ENCODE results near the gene RNF208.

The RNF208 gene

GRCh38 chr9:137269231-137269772 lies 47.3 kb upstream of the RNF208 start:
- TF ChIP-seq EZH2phosphoT487 (IDR thresholded peaks at IDR 0.05; ENCODE audit: borderline replicate concordance) (no peak), CTCF (conservative IDR thresholded peaks at IDR 0.05; ENCODE audit: low read length) (no peak)
- Histone ChIP-seq H3F3A (ENCODE audit: low read depth) (no peaks in the 10 kb centered on the region), H3K9me3 (ENCODE audit: insufficient read depth, low read depth, low read length) (no peaks in the 10 kb centered on the region), H3K4me1 (ENCODE audit: insufficient read depth, low read length, poor library complexity, severe bottlenecking) (peaks cover 9% of the 10 kb centered on the region), H4K20me1 (ENCODE audit: insufficient read depth, low read length, poor library complexity, severe bottlenecking) (peaks cover 3% of the 10 kb centered on the region), H3K27me3 (ENCODE audit: insufficient read depth, low read length, poor library complexity, severe bottlenecking) (no peaks in the 10 kb centered on the region), H3K4me2 (ENCODE audit: low read depth, low read length, poor library complexity, severe bottlenecking) (no peak overlapping the region), H3K79me2 (ENCODE audit: insufficient read depth, low read length) (no peaks in the 10 kb centered on the region), H3K9me2 (replicated peaks; ENCODE audit: low read depth, low read length) (no peaks in the 10 kb centered on the region), H3K4me3 (ENCODE audit: low read length, poor library complexity, severe bottlenecking) (no peak overlapping the region), H3K36me3 (ENCODE audit: insufficient read depth, low read length) (no peaks in the 10 kb centered on the region; the same call in 1 of the 2 replicates), H2AFZ (ENCODE audit: low read length) (no peak overlapping the region), H3K9ac (ENCODE audit: low read depth, low read length, poor library complexity, severe bottlenecking) (no peak overlapping the region)

GRCh38 chr9:137268538-137269201 lies 46.6 kb upstream of the RNF208 start:
- no peak for TF ChIP-seq CTCF (conservative IDR thresholded peaks at IDR 0.05; ENCODE audit: low read length)
- TF ChIP-seq EZH2phosphoT487 (IDR thresholded peaks at IDR 0.05; ENCODE audit: borderline replicate concordance), result no peak
- H3K9ac ChIP-seq (ENCODE audit: low read depth, low read length, poor library complexity, severe bottlenecking), result no peak overlapping the region
- H4K20me1 ChIP-seq (ENCODE audit: insufficient read depth, low read length, poor library complexity, severe bottlenecking), result peaks cover 3% of the 10 kb centered on the region
- no peaks in the 10 kb centered on the region for H3K9me2 ChIP-seq (replicated peaks; ENCODE audit: low read depth, low read length)
- no peaks in the 10 kb centered on the region for H3K27me3 ChIP-seq (ENCODE audit: insufficient read depth, low read length, poor library complexity, severe bottlenecking)
- no peaks in the 10 kb centered on the region for H3F3A ChIP-seq (ENCODE audit: low read depth)
- H3K4me1 ChIP-seq (ENCODE audit: insufficient read depth, low read length, poor library complexity, severe bottlenecking), result peaks cover 9% of the 10 kb centered on the region
- no peak overlapping the region for H2AFZ ChIP-seq (ENCODE audit: low read length)
- H3K79me2 ChIP-seq (ENCODE audit: insufficient read depth, low read length), result no peaks in the 10 kb centered on the region
- no peaks in the 10 kb centered on the region for H3K9me3 ChIP-seq (ENCODE audit: insufficient read depth, low read depth, low read length)
- no peak overlapping the region for H3K4me2 ChIP-seq (ENCODE audit: low read depth, low read length, poor library complexity, severe bottlenecking)
- no peak overlapping the region for H3K4me3 ChIP-seq (ENCODE audit: low read length, poor library complexity, severe bottlenecking)
- H3K36me3 ChIP-seq (ENCODE audit: insufficient read depth, low read length), result peaks cover 4% of the 10 kb centered on the region; the same call in 1 of the 2 replicates

- Histone ChIP-seq H3K36me3 (ENCODE audit: insufficient read depth, low read length) (peaks cover 4% of the 10 kb centered on the region; the same call in 1 of the 2 replicates), H3K9me3 (ENCODE audit: insufficient read depth, low read depth, low read length) (no peaks in the 10 kb centered on the region), H3K27me3 (ENCODE audit: insufficient read depth, low read length, poor library complexity, severe bottlenecking) (no peaks in the 10 kb centered on the region), H2AFZ (ENCODE audit: low read length) (no peak overlapping the region), H3F3A (ENCODE audit: low read depth) (no peaks in the 10 kb centered on the region), H3K4me3 (ENCODE audit: low read length, poor library complexity, severe bottlenecking) (no peak overlapping the region), H3K9ac (ENCODE audit: low read depth, low read length, poor library complexity, severe bottlenecking) (no peak overlapping the region), H3K4me2 (ENCODE audit: low read depth, low read length, poor library complexity, severe bottlenecking) (no peak overlapping the region), H3K4me1 (ENCODE audit: insufficient read depth, low read length, poor library complexity, severe bottlenecking) (peaks cover 9% of the 10 kb centered on the region), H3K79me2 (ENCODE audit: insufficient read depth, low read length) (no peaks in the 10 kb centered on the region), H3K9me2 (replicated peaks; ENCODE audit: low read depth, low read length) (no peaks in the 10 kb centered on the region), H4K20me1 (ENCODE audit: insufficient read depth, low read length, poor library complexity, severe bottlenecking) (peaks cover 3% of the 10 kb centered on the region)
- TF ChIP-seq EZH2phosphoT487 (IDR thresholded peaks at IDR 0.05; ENCODE audit: borderline replicate concordance) (no peak), CTCF (conservative IDR thresholded peaks at IDR 0.05; ENCODE audit: low read length) (no peak)
Measured at GRCh38 chr9:137267933-137268355, 45.9 kb upstream of the RNF208 start.
